Smooth muscle cell of the pulmonary artery (primary cell): ENCODE data around the gene SMC1B. TPM values are rescaled to one million over a fixed set of nuclear protein-coding genes. Genes with fewer than 3 reads are reported as not detected.

Source experiments
- total RNA-seq: library from RNA; depleted of rRNA; stranded (reverse); fragments of >200 nt; gene quantifications from 2 replicates; pipeline ENCODE4 v1.2.3, GENCODE V29; 2014

Gene SMC1B
- 0.07 TPM in 1 of 2 replicates, not detected in the other for total RNA-seq

DNA sequence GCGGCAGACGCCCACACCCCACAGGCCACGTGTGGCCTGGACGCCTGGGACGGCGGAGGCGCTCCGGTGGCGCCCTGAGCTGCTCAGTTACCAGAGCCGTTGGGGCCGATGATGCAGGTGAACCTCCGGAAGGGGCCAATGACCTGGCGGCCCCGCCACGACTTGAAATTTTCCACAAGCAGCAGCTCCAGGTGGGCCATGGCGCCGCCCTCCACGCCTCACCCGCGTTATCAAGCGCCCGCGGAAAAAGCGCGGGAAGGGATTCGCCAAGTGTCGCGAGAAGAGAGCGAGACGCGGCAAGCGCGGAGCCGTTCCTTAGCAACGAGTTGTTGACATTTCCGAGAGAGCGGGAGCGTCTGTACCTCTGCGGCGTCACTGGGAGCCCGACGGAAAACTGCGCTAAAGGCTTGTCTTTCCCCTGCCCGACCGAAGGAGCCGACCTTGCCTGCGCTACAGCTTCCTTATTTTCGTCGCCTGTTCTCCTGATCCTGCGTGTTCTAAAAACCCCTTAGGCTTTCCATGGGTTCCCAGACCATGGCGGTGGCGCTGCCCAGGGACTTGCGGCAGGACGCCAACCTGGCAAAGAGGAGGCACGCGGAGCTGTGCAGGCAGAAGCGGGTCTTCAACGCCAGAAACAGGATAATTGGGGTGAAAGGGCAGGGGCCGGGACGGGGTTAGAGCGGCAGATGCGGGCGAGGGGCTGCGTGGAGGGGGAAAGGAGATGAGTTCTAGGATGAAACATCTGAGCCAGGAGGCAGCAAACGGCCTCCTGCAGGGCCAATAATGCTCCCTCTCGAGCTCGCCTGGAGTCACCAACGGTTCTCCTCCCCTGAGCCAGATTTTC lies at the start of gene SMC1B, which contains the start of gene RIBC2:
TSS of gene SMC1B (minus strand) at position 232 of the 844 bp plus-strand sequence. CDS start at position 200, 32 bp downstream.
TSS of gene RIBC2 (plus strand) at position 326 of the 844 bp plus-strand sequence. CDS start at position 520, 194 bp downstream.

DNA sequence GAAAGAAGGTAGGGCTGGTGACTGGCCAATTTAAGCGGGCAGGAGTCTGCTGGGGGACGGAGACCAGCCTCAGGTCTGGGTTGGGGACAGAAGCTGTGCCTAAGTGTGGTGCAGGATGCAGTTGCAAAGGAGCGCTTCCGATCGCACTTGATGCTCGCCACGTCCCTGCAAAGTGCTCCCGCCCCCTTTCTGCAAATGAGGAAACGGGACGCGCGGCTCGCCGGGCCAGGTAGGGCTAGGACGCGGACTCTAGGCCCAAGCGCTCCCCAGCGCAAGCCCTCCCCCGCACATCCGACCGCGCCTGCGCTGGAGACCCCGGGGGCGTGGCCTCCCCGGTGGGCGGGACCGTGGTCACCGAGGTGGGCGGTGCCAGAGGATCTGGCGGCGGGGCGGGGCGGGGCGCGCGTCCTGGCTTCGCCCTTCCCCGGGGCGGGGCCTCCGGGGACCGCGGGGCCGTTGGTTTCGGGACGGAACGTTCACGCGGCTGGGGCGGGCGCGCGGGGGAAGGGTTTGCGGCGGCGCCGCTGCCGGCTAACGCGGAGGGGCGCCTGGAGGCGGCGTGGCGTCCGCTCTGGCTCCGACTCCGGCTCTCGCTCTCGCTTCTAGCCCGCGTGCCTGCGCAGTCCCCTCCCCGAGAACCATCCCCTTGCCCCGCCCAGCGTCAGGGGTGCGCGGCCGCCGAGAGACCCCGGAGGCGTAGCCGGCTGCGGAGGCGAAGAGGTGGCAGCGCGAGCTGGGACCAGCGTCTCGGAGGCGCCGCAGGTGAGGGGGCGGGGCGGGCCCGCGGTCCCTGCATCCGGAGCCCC lies 103.8 kb downstream of the SMC1B start, which contains the start of gene FAM118A:
TSS of gene FAM118A (plus strand) at position 513 of the 806 bp plus-strand sequence. CDS start 12,446 bp downstream, outside the sequence.

Other genes starting within 250 kb of the SMC1B start
- gene NUP50, start 249.7 kb downstream of the SMC1B start, total RNA-seq = 28.4 and 32.7 TPM in 2 replicates
- 44.4 and 80.5 TPM in 2 replicates for gene KIAA0930, start 172.7 kb downstream of the SMC1B start, total RNA-seq
- gene UPK3A, start 128.7 kb downstream of the SMC1B start, total RNA-seq = not detected in 2 replicates
- gene FAM118A, start 103.7 kb downstream of the SMC1B start, total RNA-seq = 21.9 and 43.7 TPM in 2 replicates
- gene RIBC2, start 94 bp upstream of the SMC1B start, total RNA-seq = 0.20 and 0.46 TPM in 2 replicates
- 150 and 215 TPM in 2 replicates for gene FBLN1, start 89.3 kb upstream of the SMC1B start, total RNA-seq